GM03348 (cell line): ENCODE results near the gene MAGEC3.

Experiments
- DNase-seq: peaks from one replicate; pipeline ENCODE4 v3.0.0; 2012; ENCODE audit warnings: low spot score

MAGEC3 gene

DNA sequence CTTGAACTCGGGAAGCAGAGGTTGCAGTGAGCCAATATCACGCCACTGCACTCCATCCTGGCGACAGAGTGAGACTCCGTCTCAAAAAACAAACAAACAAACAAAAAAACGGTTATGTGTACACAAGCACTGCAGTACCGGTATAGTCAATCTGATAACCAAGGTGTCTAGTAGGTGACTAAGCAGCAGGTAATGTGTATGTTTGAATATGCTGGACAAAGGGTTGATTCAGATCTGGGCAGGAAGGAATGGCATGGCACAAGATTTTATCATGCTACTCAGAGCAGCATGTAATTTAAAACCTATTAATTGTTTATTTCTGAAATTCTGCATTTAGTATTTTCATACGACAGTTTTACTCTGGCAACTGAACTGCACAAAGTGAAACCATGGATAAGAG lies 107.3 kb downstream of the MAGEC3 start:
- no peak for DNase-seq

DNA sequence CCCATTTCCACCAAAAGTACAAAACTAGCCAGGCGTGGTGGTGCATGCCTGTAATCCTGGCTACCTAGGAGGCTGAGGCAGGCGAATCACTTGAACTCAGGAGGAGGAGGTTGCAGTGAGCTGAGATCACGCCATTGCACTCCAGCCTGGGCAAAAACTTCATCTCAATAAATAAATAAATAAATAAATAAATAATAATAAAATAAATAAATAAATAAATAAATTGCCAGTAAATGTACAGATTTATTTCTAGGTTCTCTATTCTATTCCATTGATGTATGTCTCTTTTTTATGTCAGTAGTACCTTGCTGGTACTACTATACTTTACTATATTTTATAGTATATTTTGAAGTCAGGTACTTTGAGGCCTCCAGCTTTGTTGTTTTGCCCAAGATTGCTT lies 109.2 kb downstream of the MAGEC3 start:
- no peak for DNase-seq
